GM21367 (cell line): ENCODE data around the gene CCL19.
"Not testable (repeated sequence)": the region's sequence is repeated elsewhere in the genome, so short reads cannot be mapped to it uniquely, and the experiment has no call there.

Experiments used
- ATAC-seq: cut with Tn5 transposase; IDR thresholded peaks from one replicate; pipeline ENCODE4 v1.9.1; 2021; ENCODE audit not compliant: unreplicated experiment

The CCL19 gene

GRCh38 chr9:34690983-34691935 lies at the start of gene CCL19:
Gene CCL19 (minus strand): TSS chr9:34691276. CDS start chr9:34691139, 137 bp downstream.
- no peak for ATAC-seq

GRCh38 chr9:34740176-34740575 lies 49.1 kb upstream of the CCL19 start:
- not testable (repeated sequence) for ATAC-seq

- ATAC-seq, result no peak
Measured at GRCh38 chr9:34737677-34738260, 46.7 kb upstream of the CCL19 start.

GRCh38 chr9:34734720-34735119 lies 43.6 kb upstream of the CCL19 start:
- no peak for ATAC-seq

- no peak for ATAC-seq
Measured at GRCh38 chr9:34732886-34733285, 41.8 kb upstream of the CCL19 start.

- ATAC-seq, result no peak
Measured at GRCh38 chr9:34732478-34732877, 41.4 kb upstream of the CCL19 start.

GRCh38 chr9:34723141-34723540 lies 32.1 kb upstream of the CCL19 start:
- no peak for ATAC-seq

- ATAC-seq, result not testable (repeated sequence)
Measured at GRCh38 chr9:34719769-34720025, 28.6 kb upstream of the CCL19 start.

- no peak for ATAC-seq
Measured at GRCh38 chr9:34719021-34719768, 28.1 kb upstream of the CCL19 start.

GRCh38 chr9:34717996-34718614 lies 27.0 kb upstream of the CCL19 start:
- no peak for ATAC-seq

GRCh38 chr9:34716711-34717110 lies 25.6 kb upstream of the CCL19 start:
- ATAC-seq, result no peak

- ATAC-seq, result no peak
Measured at GRCh38 chr9:34715639-34716215, 24.7 kb upstream of the CCL19 start.

- ATAC-seq, result no peak
Measured at GRCh38 chr9:34714007-34714406, 22.9 kb upstream of the CCL19 start.

GRCh38 chr9:34712140-34712539 lies 21.1 kb upstream of the CCL19 start:
- no peak for ATAC-seq

- ATAC-seq, result no peak
Measured at GRCh38 chr9:34710023-34710422, 18.9 kb upstream of the CCL19 start, which contains the start of gene CCL21. Gene CCL21 (minus strand): TSS chr9:34710136. CDS start chr9:34710066, 70 bp downstream.

- ATAC-seq, result no peak
Measured at GRCh38 chr9:34709196-34709978, 18.3 kb upstream of the CCL19 start.

- ATAC-seq, result no peak
Measured at GRCh38 chr9:34707130-34707529, 16.1 kb upstream of the CCL19 start.

GRCh38 chr9:34701769-34702736 lies 11.0 kb upstream of the CCL19 start:
- peak; percentile 71 for ATAC-seq
